Hepatocyte (in vitro differentiated cells): ENCODE measurements around the gene KRTAP5-5.

Experiments
- EZH2 ChIP-seq: fragments of 200-600 bp; sonication (generic); IDR thresholded peaks from 2 replicates; pipeline ENCODE4 v1.6.1; 2016; ENCODE audit warnings: antibody characterized with exemption, mild to moderate bottlenecking, borderline replicate concordance
- TF ChIP-seq, protein P1 (sequence below): fragments of 200-600 bp; sonication (generic); IDR thresholded peaks from 2 replicates; pipeline ENCODE4 v1.5.1; 2016; ENCODE audit warnings: antibody characterized with exemption, mild to moderate bottlenecking; ENCODE audit not compliant: poor library complexity

DNA sequence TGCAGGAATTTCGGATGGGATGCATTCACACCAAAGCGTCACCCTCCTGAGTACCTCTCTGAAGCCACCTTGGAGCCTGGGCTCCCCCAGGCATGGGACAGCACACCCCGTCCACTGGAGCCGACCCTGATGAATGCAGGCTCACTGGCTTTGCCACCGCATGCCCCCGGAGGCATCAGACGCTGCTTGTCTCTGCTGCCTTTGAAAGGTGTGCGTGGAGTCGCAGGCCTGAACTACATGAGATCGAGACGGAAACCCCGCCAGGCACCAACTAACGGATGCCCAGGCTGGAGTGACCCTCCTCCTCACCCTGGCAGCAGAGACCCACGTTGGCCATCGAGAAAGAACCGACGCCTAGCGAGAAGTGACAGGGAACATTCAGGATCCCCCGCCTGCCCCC lies 22.5 kb downstream of the KRTAP5-5 start:
- TF ChIP-seq, protein P1, sequence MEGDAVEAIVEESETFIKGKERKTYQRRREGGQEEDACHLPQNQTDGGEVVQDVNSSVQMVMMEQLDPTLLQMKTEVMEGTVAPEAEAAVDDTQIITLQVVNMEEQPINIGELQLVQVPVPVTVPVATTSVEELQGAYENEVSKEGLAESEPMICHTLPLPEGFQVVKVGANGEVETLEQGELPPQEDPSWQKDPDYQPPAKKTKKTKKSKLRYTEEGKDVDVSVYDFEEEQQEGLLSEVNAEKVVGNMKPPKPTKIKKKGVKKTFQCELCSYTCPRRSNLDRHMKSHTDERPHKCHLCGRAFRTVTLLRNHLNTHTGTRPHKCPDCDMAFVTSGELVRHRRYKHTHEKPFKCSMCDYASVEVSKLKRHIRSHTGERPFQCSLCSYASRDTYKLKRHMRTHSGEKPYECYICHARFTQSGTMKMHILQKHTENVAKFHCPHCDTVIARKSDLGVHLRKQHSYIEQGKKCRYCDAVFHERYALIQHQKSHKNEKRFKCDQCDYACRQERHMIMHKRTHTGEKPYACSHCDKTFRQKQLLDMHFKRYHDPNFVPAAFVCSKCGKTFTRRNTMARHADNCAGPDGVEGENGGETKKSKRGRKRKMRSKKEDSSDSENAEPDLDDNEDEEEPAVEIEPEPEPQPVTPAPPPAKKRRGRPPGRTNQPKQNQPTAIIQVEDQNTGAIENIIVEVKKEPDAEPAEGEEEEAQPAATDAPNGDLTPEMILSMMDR, result no peak
- TF ChIP-seq EZH2, result no peak
